Measurements from ENCODE around the gene RFPL1. TPM values are rescaled to one million over a fixed set of nuclear protein-coding genes. Genes with fewer than 3 reads are reported as not detected.
"Not testable (repeated sequence)": the region's sequence is repeated elsewhere in the genome, so short reads cannot be mapped to it uniquely, and the experiment has no call there.

RFPL1 gene
- total RNA-seq, 1 experiment from 2014 or later: not detected

- no peak for DNase-seq (ENCODE audit: low read depth)
These were observed 40.2 kb downstream of the RFPL1 start for GRCh38 chr22:29478326-29479276.

- no peak for DNase-seq (ENCODE audit: low read depth)
These were observed 41.3 kb downstream of the RFPL1 start, which contains the start of gene NEFH for GRCh38 chr22:29479417-29480261. TSS of gene NEFH (plus strand) at chr22:29480218. CDS start at chr22:29480263, 45 bp downstream.

- no peak for DNase-seq (ENCODE audit: low read depth)
These were observed 41.8 kb downstream of the RFPL1 start for GRCh38 chr22:29480262-29480511.

GRCh38 chr22:29480512-29481264, 42.3 kb downstream of the RFPL1 start:
- no peak for DNase-seq (ENCODE audit: low read depth)

- DNase-seq (ENCODE audit: low read depth): no peak
These were observed 43.0 kb downstream of the RFPL1 start for GRCh38 chr22:29481265-29482000.

GRCh38 chr22:29482253-29482652, 43.9 kb downstream of the RFPL1 start:
- no peak for DNase-seq (ENCODE audit: low read depth)

GRCh38 chr22:29482726-29483125, 44.3 kb downstream of the RFPL1 start:
- no peak for DNase-seq (ENCODE audit: low read depth)

- DNase-seq (ENCODE audit: low read depth): no peak
These were observed 44.9 kb downstream of the RFPL1 start for GRCh38 chr22:29483254-29483653.

- no peak for DNase-seq (ENCODE audit: low read depth)
These were observed 46.3 kb downstream of the RFPL1 start for GRCh38 chr22:29484642-29485041.

- no peak for DNase-seq (ENCODE audit: low read depth)
These were observed 47.1 kb downstream of the RFPL1 start for GRCh38 chr22:29485448-29485847.

- DNase-seq (ENCODE audit: low read depth): no peak
These were observed 49.1 kb downstream of the RFPL1 start for GRCh38 chr22:29487426-29487986.

- DNase-seq (ENCODE audit: low read depth): not testable (repeated sequence)
These were observed 50.9 kb downstream of the RFPL1 start for GRCh38 chr22:29489127-29489780.

GRCh38 chr22:29491012-29491411, 52.6 kb downstream of the RFPL1 start:
- DNase-seq (ENCODE audit: low read depth): no peak

Small RNA genes lying within 50 kb of the gene (small RNA-seq; reads per million reads assigned to genes)
- gene AC000041.1: not detected

Other genes starting within 250 kb of the RFPL1 start
- gene EMID1, start 232.7 kb upstream of the RFPL1 start, total RNA-seq (2014; rRNA removed; shearing (Covaris generic)): 0.60 TPM in 1 of 2 replicates, not detected in the other
- gene RHBDD3, start 170.6 kb upstream of the RFPL1 start, total RNA-seq (2014; rRNA removed; shearing (Covaris generic)): 35.8 and 37.7 TPM in 2 replicates
- 256 and 340 TPM in 2 replicates for gene EWSR1, start 170.3 kb upstream of the RFPL1 start, total RNA-seq (2014; rRNA removed; shearing (Covaris generic))
- gene GAS2L1, start 131.9 kb upstream of the RFPL1 start, total RNA-seq (2014; rRNA removed; shearing (Covaris generic)): 52.7 and 57.5 TPM in 2 replicates
- 1.5 and 3.6 TPM in 2 replicates for gene RASL10A, start 122.9 kb upstream of the RFPL1 start, total RNA-seq (2014; rRNA removed; shearing (Covaris generic))
- 88.1 and 116 TPM in 2 replicates for gene AP1B1, start 50.0 kb upstream of the RFPL1 start, total RNA-seq (2014; rRNA removed; shearing (Covaris generic))
- gene NEFH, start 41.6 kb downstream of the RFPL1 start, total RNA-seq (2014; rRNA removed; shearing (Covaris generic)): not detected in 2 replicates
- 97.2 and 105 TPM in 2 replicates for gene THOC5, start 115.2 kb downstream of the RFPL1 start, total RNA-seq (2014; rRNA removed; shearing (Covaris generic))
- gene NIPSNAP1, start 142.5 kb downstream of the RFPL1 start, total RNA-seq (2014; rRNA removed; shearing (Covaris generic)): 60.1 and 66.1 TPM in 2 replicates
- 187 and 209 TPM in 2 replicates for gene NF2, start 165.1 kb downstream of the RFPL1 start, total RNA-seq (2014; rRNA removed; shearing (Covaris generic))